ENCODE results near the gene CCS. TPM values are rescaled to one million over a fixed set of nuclear protein-coding genes. Genes with fewer than 3 reads are reported as not detected.

The CCS gene
- total RNA-seq, result 27.7 and 39.3 TPM in 2 replicates

GRCh38 chr11:66592457-66593302 is at the start of gene CCS, which contains the start of gene CCDC87:
Gene CCS, plus strand, starts transcription at chr11:66593185. Its CDS starts 77 bp downstream, at chr11:66593262.
Gene CCDC87, minus strand, starts transcription at chr11:66593063. Its CDS starts 48 bp downstream, at chr11:66593015.

GRCh38 chr11:66545701-66546367 is 47.2 kb upstream of the CCS start, which contains the start of gene ZDHHC24:
Gene ZDHHC24, minus strand, starts transcription at chr11:66546048. Its CDS starts 45 bp downstream, at chr11:66546003.

GRCh38 chr11:66546368-66546965 is 46.5 kb upstream of the CCS start, which contains the start of gene ACTN3:
Gene ACTN3, plus strand, starts transcription at chr11:66546903. Its CDS starts 35 bp downstream, at chr11:66546938.

GRCh38 chr11:66568124-66568916 is 24.7 kb upstream of the CCS start, which contains the start of gene CTSF:
Gene CTSF, minus strand, starts transcription at chr11:66568606. Its CDS starts 120 bp downstream, at chr11:66568486.

GRCh38 chr11:66616379-66617154 is 23.6 kb downstream of the CCS start, which contains the start of gene RBM14:
Gene RBM14, plus strand, starts transcription at chr11:66616630. Its CDS starts 91 bp downstream, at chr11:66616721.

GRCh38 chr11:66638177-66639065 is 45.4 kb downstream of the CCS start, which contains the start of gene RBM4:
Gene RBM4, plus strand, starts transcription at chr11:66638703. Its CDS starts 1,009 bp downstream, at chr11:66639712.

Small RNA genes lying within 50 kb of the gene (small RNA-seq; reads per million reads assigned to genes)
- not detected for gene RNU4-39P

Other genes with a start within 250 kb of the CCS start
- 36.4 and 38.0 TPM in 2 replicates for gene BRMS1, start 248.1 kb upstream of the CCS start, total RNA-seq
- gene B4GAT1, start 245.6 kb upstream of the CCS start, total RNA-seq, result 14.5 and 18.1 TPM in 2 replicates
- gene SLC29A2, start 221.4 kb upstream of the CCS start, total RNA-seq, result 0.11 and 0.13 TPM in 2 replicates
- under 0.01 TPM in 1 of 2 replicates, not detected in the other for gene NPAS4, start 172.2 kb upstream of the CCS start, total RNA-seq
- gene MRPL11, start 154.3 kb upstream of the CCS start, total RNA-seq, result 36.5 and 45.6 TPM in 2 replicates
- gene PELI3, start 126.3 kb upstream of the CCS start, total RNA-seq, result 8.8 and 10.1 TPM in 2 replicates
- 27.1 and 33.2 TPM in 2 replicates for gene DPP3, start 112.8 kb upstream of the CCS start, total RNA-seq
- 37.8 and 52.4 TPM in 2 replicates for gene BBS1, start 82.5 kb upstream of the CCS start, total RNA-seq
- gene ZDHHC24, start 47.1 kb upstream of the CCS start, total RNA-seq, result 7.7 and 9.5 TPM in 2 replicates
- gene ACTN3, start 46.3 kb upstream of the CCS start, total RNA-seq, result under 0.01 and 0.11 TPM in 2 replicates
- gene CTSF, start 24.6 kb upstream of the CCS start, total RNA-seq, result 26.3 and 26.8 TPM in 2 replicates
- gene CCDC87, start 122 bp upstream of the CCS start, total RNA-seq, result 0.76 and 0.78 TPM in 2 replicates
- 26.5 and 30.6 TPM in 2 replicates for gene RBM14, start 23.4 kb downstream of the CCS start, total RNA-seq
- gene RBM4, start 45.5 kb downstream of the CCS start, total RNA-seq, result 84.2 and 86.1 TPM in 2 replicates
- gene RBM4B, start 84.7 kb downstream of the CCS start, total RNA-seq, result 16.9 and 22.2 TPM in 2 replicates
- 0.43 and 0.91 TPM in 2 replicates for gene SPTBN2, start 136.0 kb downstream of the CCS start, total RNA-seq